ENCODE results near the gene ZDHHC8. TPM values are rescaled to one million over a fixed set of nuclear protein-coding genes. Genes with fewer than 3 reads are reported as not detected.

ZDHHC8 gene
- total and polyA plus RNA-seq, 2 donors (not counting 3 experiments of a cell fraction or from before 2014, with no cell fraction given), result 49.8 to 131 TPM

- DNase-seq (ENCODE audit: low read depth, low spot score) (no peak), FAIRE-seq (no peak)
- POLR2A ChIA-PET, result no interaction called here
- no peak overlapping the region for H3K27ac ChIP-seq (ENCODE audit: insufficient read depth, low read depth, low read length)
- no peak overlapping the region for H2AFZ ChIP-seq (ENCODE audit: low read depth, low read length)
- no peak overlapping the region for H3K4me3 ChIP-seq (replicated peaks in 1 of 3; ENCODE audit: insufficient read depth in 1 of 3, low read depth in 1 of 3, low read length in 3 of 3)
- no peaks in the 10 kb centered on the region for H3K36me3 ChIP-seq (ENCODE audit: control insufficient read depth in 2 of 2, extremely low read depth in 1 of 2, insufficient read depth in 2 of 2, low read length in 2 of 2)
- dilution Hi-C loops (cut with MboI; ENCODE audit: extremely low pct_ligation_motif_present, low sequenced_read_pairs), result no loop called here
- no peak overlapping the region for H3K4me2 ChIP-seq (ENCODE audit: insufficient read depth, low read length)
- intact Hi-C loops (cut with micrococcal nuclease), result loop anchor here (5.0 kb wide), 2 partner anchors 51 to 301 kb away; no protein-coding TSS in a partner anchor
- no peaks in the 10 kb centered on the region for H3K79me2 ChIP-seq (ENCODE audit: control insufficient read depth, insufficient read depth, low read length)
- TF ChIP-seq JUN (IDR thresholded peaks at IDR 0.05; ENCODE audit: borderline replicate concordance, insufficient read depth, insufficient read length, low read depth) (no peak), CTCF (IDR thresholded peaks at IDR 0.05; ENCODE audit: extremely low read depth in 1 of 2, insufficient read depth in 1 of 2, low read depth in 1 of 2, low read length in 2 of 2) (no peak), MAX (IDR thresholded peaks at IDR 0.05; ENCODE audit: insufficient read depth, insufficient read length) (no peak), EZH2 (IDR thresholded peaks at IDR 0.05; ENCODE audit: borderline replicate concordance, low read depth, low read length, severe bottlenecking) (no peak), POLR2AphosphoS5 (IDR thresholded peaks at IDR 0.05; ENCODE audit: insufficient read depth, low read depth, low read length) (no peak), FOS (IDR thresholded peaks at IDR 0.05; ENCODE audit: borderline replicate concordance, insufficient read depth, low read length) (no peak), GATA2 (IDR thresholded peaks at IDR 0.05; ENCODE audit: insufficient read depth, insufficient read length, low read depth, low read length) (no peak), MYC (IDR thresholded peaks at IDR 0.05; ENCODE audit: low read depth, low read length) (no peak), POLR2A (IDR thresholded peaks at IDR 0.05; ENCODE audit: low read depth, low read length) (no peak)
- H3K4me1 ChIP-seq (ENCODE audit: control insufficient read depth, extremely low read depth, insufficient read depth, low read length), result peaks cover 5% of the 10 kb centered on the region
- H3K9ac ChIP-seq (replicated peaks; ENCODE audit: extremely low read depth, insufficient read depth, low read length), result no peak overlapping the region
- no peaks in the 10 kb centered on the region for H3K9me3 ChIP-seq (replicated peaks; ENCODE audit: control insufficient read depth, insufficient read depth, low read length)
- H3K27me3 ChIP-seq (ENCODE audit: control insufficient read depth in 2 of 2, insufficient read depth in 2 of 2, low read length in 2 of 2), result no peaks in the 10 kb centered on the region
- no TSS peak for BruUV-seq (replicated peaks)
- no peaks in the 10 kb centered on the region for H4K20me1 ChIP-seq (replicated peaks; ENCODE audit: control insufficient read depth, extremely low read depth, insufficient read depth, low read length)
- no peaks in the 10 kb centered on the region for H3K9me1 ChIP-seq (replicated peaks; ENCODE audit: control insufficient read depth, extremely low read depth, insufficient read depth, low read length)
- CTCF ChIA-PET, result interaction anchor here (1.0 to 3.2 kb wide), 5 partner anchors 83 to 136 kb away, joined by 7 to 52 read pairs (median 25); no protein-coding TSS in a partner anchor
Observed at GRCh38 chr22:20156042-20156389, 24.4 kb downstream of the ZDHHC8 start.
